Erythroblast (primary cell): ENCODE results near the gene TAS1R2.

Experiments
- DNase-seq, 2 experiments: peaks; one replicate each; lab custom pipeline; 2025; lab: John Stamatoyannopoulos, UW
- GATA1 ChIP-seq: IDR thresholded peaks from 2 replicates; pipeline ENCODE4 v1.6.1; 2011; ENCODE audit warnings: low read depth, mild to moderate bottlenecking, control low read depth, low read length, moderate library complexity
- POLR2A ChIP-seq: IDR thresholded peaks from 2 replicates; pipeline ENCODE4 v1.6.1; 2011; ENCODE audit warnings: mild to moderate bottlenecking, low read length

Gene TAS1R2

GRCh38 chr1:18800258-18800657, 59.2 kb downstream of the TAS1R2 start:
- TF ChIP-seq GATA1 (no peak), POLR2A (no peak)
- no peak for DNase-seq

- TF ChIP-seq POLR2A (no peak), GATA1 (no peak)
- no peak for DNase-seq
Observed at GRCh38 chr1:18799454-18799853, 60.0 kb downstream of the TAS1R2 start.

GRCh38 chr1:18798946-18799345, 60.5 kb downstream of the TAS1R2 start:
- DNase-seq = no peak
- TF ChIP-seq POLR2A (no peak), GATA1 (no peak)

GRCh38 chr1:18798533-18798932, 60.9 kb downstream of the TAS1R2 start:
- TF ChIP-seq POLR2A (no peak), GATA1 (no peak)
- no peak for DNase-seq

GRCh38 chr1:18796950-18797349, 62.5 kb downstream of the TAS1R2 start:
- TF ChIP-seq GATA1 (no peak), POLR2A (no peak)
- DNase-seq = no peak

GRCh38 chr1:18795002-18795689, 64.3 kb downstream of the TAS1R2 start:
- TF ChIP-seq GATA1 = no peak
- TF ChIP-seq POLR2A = no peak
- DNase-seq = no peak

- TF ChIP-seq POLR2A (no peak), GATA1 (no peak)
- no peak for DNase-seq
Observed at GRCh38 chr1:18794561-18794960, 64.9 kb downstream of the TAS1R2 start.

- TF ChIP-seq GATA1 = no peak
- no peak for TF ChIP-seq POLR2A
- DNase-seq = no peak
Observed at GRCh38 chr1:18794051-18794450, 65.4 kb downstream of the TAS1R2 start.

GRCh38 chr1:18793164-18793563, 66.3 kb downstream of the TAS1R2 start:
- TF ChIP-seq POLR2A = no peak
- TF ChIP-seq GATA1 = no peak
- DNase-seq = no peak

- no peak for TF ChIP-seq GATA1
- TF ChIP-seq POLR2A = no peak
Observed at GRCh38 chr1:18792747-18793146, 66.7 kb downstream of the TAS1R2 start.

More at GRCh38 chr1:18792747-18793146, 66.7 kb downstream of the TAS1R2 start:
- no peak for DNase-seq
